Osteoblast (primary cell): ENCODE data around the gene METTL6. TPM values are rescaled to one million over a fixed set of nuclear protein-coding genes. Genes with fewer than 3 reads are reported as not detected.

ENCODE experiments used
- DNase-seq: peaks from one replicate; pipeline ENCODE4 v3.0.0; 2011; ENCODE audit warnings: low spot score, mixed read lengths; ENCODE audit not compliant: insufficient read length; ENCODE audit errors: missing footprints
- H2AFZ ChIP-seq: 2 replicates; pipeline ENCODE4 v1.6.0; 2011; ENCODE audit warnings: mild to moderate bottlenecking, low read length
- H3K27ac ChIP-seq: 2 replicates; pipeline ENCODE4 v1.5.1; 2011; ENCODE audit warnings: mild to moderate bottlenecking, low read depth, low read length, moderate library complexity
- H3K27me3 ChIP-seq: 2 replicates; pipeline ENCODE4 v1.6.0; 2012; ENCODE audit warnings: mild to moderate bottlenecking, control low read depth, inconsistent platforms, low read length, moderate library complexity; ENCODE audit not compliant: insufficient read depth
- H3K36me3 ChIP-seq: 2 replicates; pipeline ENCODE4 v1.5.1; 2011; ENCODE audit warnings: mild to moderate bottlenecking, low read length, control low read depth, moderate library complexity; ENCODE audit not compliant: insufficient read depth
- H3K4me1 ChIP-seq: 2 replicates; pipeline ENCODE4 v1.5.1; 2011; ENCODE audit warnings: mild to moderate bottlenecking, low read length, control low read depth, moderate library complexity; ENCODE audit not compliant: insufficient read depth
- H3K4me2 ChIP-seq: 2 replicates; pipeline ENCODE4 v1.6.0; 2011; ENCODE audit warnings: mild to moderate bottlenecking, low read length; ENCODE audit not compliant: insufficient read depth
- H3K4me3 ChIP-seq: fragments of 200-600 bp; sonication (generic); 3 replicates; pipeline ENCODE4 v1.5.1; 2012; ENCODE audit warnings: mild to moderate bottlenecking, low read length, inconsistent platforms; ENCODE audit not compliant: insufficient read depth
- H3K79me2 ChIP-seq: 2 replicates; pipeline ENCODE4 v1.6.0; 2012; ENCODE audit warnings: mild to moderate bottlenecking, low read length, control low read depth, inconsistent platforms; ENCODE audit not compliant: insufficient read depth
- H3K9me3 ChIP-seq: 2 replicates; pipeline ENCODE4 v1.5.1; 2011; ENCODE audit warnings: low read depth, low read length, control low read depth
- H4K20me1 ChIP-seq: 2 replicates; pipeline ENCODE4 v1.6.0; 2012; ENCODE audit warnings: mild to moderate bottlenecking, low read length, control low read depth; ENCODE audit not compliant: insufficient read depth
- total RNA-seq: library from RNA; depleted of rRNA; stranded (reverse); fragments of >200 nt; gene quantifications from 2 replicates; pipeline ENCODE4 v1.2.3, GENCODE V29; 2012
- TF ChIP-seq, protein P1 (sequence below): IDR thresholded peaks from 2 replicates; pipeline ENCODE4 v1.5.1; 2011; ENCODE audit warnings: mild to moderate bottlenecking, low read depth, low read length, moderate library complexity; ENCODE audit errors: extremely low read depth

METTL6 gene
- total RNA-seq, 1 donor, result 36.6 TPM

DNA sequence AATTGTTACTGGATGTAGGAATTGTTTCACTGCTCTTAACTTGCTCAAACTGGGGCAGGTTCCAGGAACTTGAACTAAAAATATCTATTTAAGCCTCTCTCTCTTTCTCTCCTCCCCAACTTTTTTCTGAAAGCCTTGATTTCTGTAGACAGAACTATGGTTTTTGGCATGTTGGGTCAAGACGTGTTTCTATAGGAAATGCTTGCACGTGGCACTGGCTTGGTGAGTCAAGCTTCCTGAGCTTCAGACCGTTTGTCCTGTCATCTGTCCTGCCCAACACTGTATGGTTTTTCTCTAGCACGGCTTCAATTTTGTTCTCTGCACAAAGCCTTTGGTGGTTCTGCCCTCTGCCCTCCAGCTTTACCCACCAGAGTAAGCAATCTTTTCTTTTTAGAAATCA lies 13.5 kb upstream of the METTL6 start:
- Histone ChIP-seq H3K27me3 (no peaks in the 10 kb centered on the region), H4K20me1 (no peaks in the 10 kb centered on the region)
- peak; percentile 81 for DNase-seq

DNA sequence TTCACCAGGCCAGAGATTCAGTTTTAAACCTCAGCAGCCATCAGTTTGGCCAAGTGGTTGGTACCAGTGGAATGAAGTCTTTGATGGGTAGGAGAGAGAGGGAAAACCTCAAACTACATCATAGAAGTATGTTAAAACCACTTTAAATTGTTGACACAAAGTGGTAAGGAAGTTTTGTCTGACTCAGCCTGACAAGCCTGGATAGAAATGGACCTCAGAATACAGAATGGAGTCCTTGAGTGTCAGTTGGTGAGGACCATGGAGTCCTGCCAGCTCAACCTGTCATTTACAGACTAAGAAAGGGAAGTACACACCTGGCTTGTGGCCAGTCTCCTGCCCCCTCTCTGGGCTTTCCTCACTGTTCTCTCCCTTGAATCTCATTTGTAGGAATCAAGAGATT lies 12.1 kb upstream of the METTL6 start:
- Histone ChIP-seq H3K27ac (peak overlapping the region; percentile 82), H3K4me3 (no peak overlapping the region), H3K4me1 (peaks cover 57% of the 10 kb centered on the region), H3K27me3 (no peaks in the 10 kb centered on the region), H3K79me2 (peaks cover 5% of the 10 kb centered on the region), H2AFZ (no peak overlapping the region), H3K9me3 (no peaks in the 10 kb centered on the region), H4K20me1 (no peaks in the 10 kb centered on the region), H3K36me3 (peaks cover 64% of the 10 kb centered on the region), H3K4me2 (peak overlapping the region; percentile 33)
- DNase-seq, result peak; percentile 39
- TF ChIP-seq, protein P1, sequence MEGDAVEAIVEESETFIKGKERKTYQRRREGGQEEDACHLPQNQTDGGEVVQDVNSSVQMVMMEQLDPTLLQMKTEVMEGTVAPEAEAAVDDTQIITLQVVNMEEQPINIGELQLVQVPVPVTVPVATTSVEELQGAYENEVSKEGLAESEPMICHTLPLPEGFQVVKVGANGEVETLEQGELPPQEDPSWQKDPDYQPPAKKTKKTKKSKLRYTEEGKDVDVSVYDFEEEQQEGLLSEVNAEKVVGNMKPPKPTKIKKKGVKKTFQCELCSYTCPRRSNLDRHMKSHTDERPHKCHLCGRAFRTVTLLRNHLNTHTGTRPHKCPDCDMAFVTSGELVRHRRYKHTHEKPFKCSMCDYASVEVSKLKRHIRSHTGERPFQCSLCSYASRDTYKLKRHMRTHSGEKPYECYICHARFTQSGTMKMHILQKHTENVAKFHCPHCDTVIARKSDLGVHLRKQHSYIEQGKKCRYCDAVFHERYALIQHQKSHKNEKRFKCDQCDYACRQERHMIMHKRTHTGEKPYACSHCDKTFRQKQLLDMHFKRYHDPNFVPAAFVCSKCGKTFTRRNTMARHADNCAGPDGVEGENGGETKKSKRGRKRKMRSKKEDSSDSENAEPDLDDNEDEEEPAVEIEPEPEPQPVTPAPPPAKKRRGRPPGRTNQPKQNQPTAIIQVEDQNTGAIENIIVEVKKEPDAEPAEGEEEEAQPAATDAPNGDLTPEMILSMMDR, result no peak

More for the DNA sequence above, 13.5 kb upstream of the METTL6 start:
- Histone ChIP-seq H3K36me3 (peaks cover 50% of the 10 kb centered on the region), H3K4me1 (peaks cover 59% of the 10 kb centered on the region), H3K27ac (peak overlapping the region; percentile 82), H3K4me3 (no peak overlapping the region), H3K4me2 (peak overlapping the region; percentile 6), H3K9me3 (no peaks in the 10 kb centered on the region), H2AFZ (no peak overlapping the region), H3K79me2 (peaks cover 5% of the 10 kb centered on the region)
- TF ChIP-seq, protein P1, result no peak

DNA sequence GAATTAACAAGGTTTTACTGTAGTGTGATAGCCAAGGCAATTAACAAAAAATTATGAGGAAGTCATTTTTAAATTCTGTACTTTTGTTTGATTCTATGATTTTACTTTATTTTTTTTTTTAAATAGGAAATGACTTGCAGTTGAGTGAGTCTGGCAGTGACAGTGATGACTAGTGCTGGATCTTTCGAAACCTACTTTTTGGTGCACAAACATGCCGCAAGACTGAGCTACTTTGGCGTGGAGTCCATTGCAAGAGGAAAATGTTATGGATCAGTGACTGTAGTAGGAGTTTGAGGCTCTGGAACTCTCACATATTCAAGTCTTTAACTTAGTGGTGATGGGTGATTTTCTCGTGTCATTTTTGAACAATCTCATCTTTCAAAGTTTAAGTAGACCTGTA lies 11.6 kb upstream of the METTL6 start:
- Histone ChIP-seq H3K27me3 (no peaks in the 10 kb centered on the region), H3K27ac (peak overlapping the region; percentile 82), H3K4me1 (peaks cover 52% of the 10 kb centered on the region), H2AFZ (no peak overlapping the region), H3K9me3 (no peaks in the 10 kb centered on the region), H3K36me3 (peaks cover 69% of the 10 kb centered on the region), H3K79me2 (peaks cover 7% of the 10 kb centered on the region), H3K4me3 (no peak overlapping the region), H4K20me1 (no peaks in the 10 kb centered on the region), H3K4me2 (peak overlapping the region; percentile 33)
- TF ChIP-seq, protein P1, result no peak
- DNase-seq, result peak; percentile 83

DNA sequence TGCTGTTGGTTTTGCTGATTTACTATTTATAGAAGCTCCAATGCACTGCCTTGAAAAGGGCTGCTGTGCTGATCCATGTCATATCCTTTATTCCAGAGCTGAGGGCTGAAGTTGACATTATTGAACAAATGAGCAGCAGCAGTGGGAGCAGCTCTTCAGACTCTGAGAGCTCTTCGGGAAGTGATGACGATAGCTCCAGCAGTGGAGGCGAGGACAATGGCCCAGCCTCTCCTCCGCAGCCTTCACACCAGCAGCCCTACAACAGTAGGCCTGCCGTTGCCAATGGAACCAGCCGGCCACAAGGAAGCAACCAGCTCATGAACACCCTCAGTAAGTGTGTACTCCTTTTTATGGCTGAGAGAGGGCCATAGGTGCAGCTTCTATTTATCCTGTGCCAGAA lies 8.9 kb upstream of the METTL6 start:
- DNase-seq, result no peak
- no peak overlapping the region for H3K27ac ChIP-seq
- TF ChIP-seq, protein P1, result no peak
- no peak overlapping the region for H2AFZ ChIP-seq
- no peak overlapping the region for H3K4me2 ChIP-seq
- no peaks in the 10 kb centered on the region for H3K27me3 ChIP-seq
- no peaks in the 10 kb centered on the region for H3K9me3 ChIP-seq
- no peak overlapping the region for H3K4me3 ChIP-seq
- H3K36me3 ChIP-seq, result peaks cover 79% of the 10 kb centered on the region
- H4K20me1 ChIP-seq, result peaks cover 13% of the 10 kb centered on the region
- H3K79me2 ChIP-seq, result peaks cover 22% of the 10 kb centered on the region
- H3K4me1 ChIP-seq, result peaks cover 35% of the 10 kb centered on the region
